GM12892 (cell line): ENCODE measurements around the gene TAF1C.
"Not testable (repeated sequence)": the region's sequence is repeated elsewhere in the genome, so short reads cannot be mapped to it uniquely, and the experiment has no call there.

Experiments used
- DNase-seq: peaks from one replicate; pipeline ENCODE4 v3.0.0; 2011; ENCODE audit not compliant: insufficient read length
- FAIRE-seq: peaks from 2 replicates; lab custom pipeline; 2011; peaks lifted over from hg19 to GRCh38; lab: Jason Lieb, UNC
- POLR2A ChIP-seq: IDR thresholded peaks from 2 replicates; pipeline ENCODE4 v1.6.1; 2011; ENCODE audit warnings: low read depth, low read length, control low read depth
- POLR2AphosphoS5 ChIP-seq: IDR thresholded peaks from 2 replicates; pipeline ENCODE4 v1.6.1; 2011; ENCODE audit warnings: low read depth, low read length, control low read depth
- TAF1 ChIP-seq: IDR thresholded peaks from 2 replicates; pipeline ENCODE4 v1.6.1; 2011; ENCODE audit warnings: low read depth, mild to moderate bottlenecking, control low read depth, low read length, borderline replicate concordance

The TAF1C gene

GRCh38 chr16:84224554-84224953, 37.7 kb upstream of the TAF1C start:
- DNase-seq (no peak), FAIRE-seq (no peak)
- TF ChIP-seq POLR2AphosphoS5 (no peak), POLR2A (no peak), TAF1 (no peak)

DNA sequence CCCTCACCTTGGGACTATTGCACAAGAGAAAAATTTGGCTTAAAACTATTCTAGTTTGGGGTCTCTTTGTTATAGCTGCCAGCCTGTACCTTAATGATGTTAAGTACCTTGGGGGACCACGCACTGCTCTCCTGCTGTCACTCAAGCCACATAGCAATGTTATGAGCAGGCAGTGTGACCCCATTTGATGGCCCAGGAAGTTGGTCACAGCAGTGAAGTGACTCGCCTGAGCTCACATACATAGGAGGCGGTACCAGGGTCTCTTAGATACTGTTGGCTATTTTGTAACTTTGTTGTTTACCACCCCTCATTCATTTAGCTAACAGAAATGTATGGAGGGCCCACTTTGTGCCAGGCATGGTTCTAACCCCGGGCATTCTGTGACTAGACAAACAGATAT, 36.6 kb upstream of the TAF1C start:
- TF ChIP-seq POLR2A, result no peak
- DNase-seq (no peak), FAIRE-seq (no peak)

GRCh38 chr16:84220851-84221250, 34.0 kb upstream of the TAF1C start:
- FAIRE-seq (no peak), DNase-seq (no peak)
- TF ChIP-seq POLR2A (no peak), POLR2AphosphoS5 (no peak), TAF1 (no peak)

- DNase-seq (no peak), FAIRE-seq (no peak)
- TF ChIP-seq POLR2A (no peak), TAF1 (no peak), POLR2AphosphoS5 (no peak)
Observed at GRCh38 chr16:84218956-84219355, 32.1 kb upstream of the TAF1C start.

DNA sequence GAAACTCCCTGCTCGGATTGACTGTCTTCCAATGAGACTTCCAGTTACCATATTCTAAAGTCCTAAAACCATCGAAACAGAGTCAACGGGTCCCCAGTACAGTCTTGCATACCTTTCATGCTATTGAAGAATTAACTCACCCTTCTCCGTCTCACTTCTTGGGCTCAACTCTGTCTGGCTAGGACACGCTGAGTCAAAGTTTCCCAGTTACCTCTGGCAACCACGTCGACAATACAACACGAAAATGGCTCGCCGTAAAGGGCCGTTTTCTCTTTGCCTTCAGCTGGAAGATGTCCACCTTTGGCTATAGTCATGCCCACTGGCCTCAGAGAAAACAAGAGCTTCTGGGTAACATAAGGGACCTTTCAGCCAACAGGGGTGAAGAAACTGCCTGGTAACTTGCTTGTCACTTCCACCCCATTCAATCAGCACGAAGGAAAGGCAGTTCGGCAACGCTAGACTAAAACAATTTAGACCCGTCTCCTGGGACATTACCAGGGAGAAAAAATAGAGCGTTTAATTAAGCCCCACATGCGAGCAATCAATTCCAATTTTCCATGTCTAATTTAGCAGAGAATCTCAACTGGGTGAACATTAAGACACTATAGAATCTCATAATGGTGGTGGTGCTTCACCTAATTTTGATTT, 31.4 kb upstream of the TAF1C start:
- DNase-seq, result no peak
- no peak for FAIRE-seq
- TF ChIP-seq POLR2AphosphoS5, result no peak

GRCh38 chr16:84216144-84216543, 29.3 kb upstream of the TAF1C start:
- not testable (repeated sequence) for FAIRE-seq, DNase-seq

DNA sequence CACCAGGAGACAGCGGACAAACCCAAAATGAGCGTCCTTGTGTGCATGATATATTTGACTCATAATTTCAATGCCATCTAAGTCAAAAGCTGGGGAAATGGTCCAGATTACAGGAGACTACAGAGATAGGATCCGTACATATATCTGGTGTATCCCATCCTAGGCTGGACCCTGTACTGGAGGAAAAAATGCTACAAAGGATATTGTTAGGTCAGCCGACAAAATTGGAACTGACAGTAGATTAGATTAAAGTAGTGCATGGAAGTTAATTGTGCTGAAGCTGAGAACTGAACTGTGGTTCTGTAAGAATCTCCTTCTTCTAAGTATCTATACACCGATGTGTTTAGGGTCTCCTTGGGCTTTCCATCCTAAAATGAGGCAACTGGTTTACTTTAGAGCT, 28.7 kb upstream of the TAF1C start:
- DNase-seq, result no peak
- no peak for FAIRE-seq
- no peak for TF ChIP-seq POLR2AphosphoS5
- no peak for TF ChIP-seq TAF1
- no peak for TF ChIP-seq POLR2A

- DNase-seq (no peak), FAIRE-seq (no peak)
- TF ChIP-seq POLR2AphosphoS5 (no peak), POLR2A (no peak), TAF1 (no peak)
Observed at GRCh38 chr16:84214451-84215066, 27.7 kb upstream of the TAF1C start.

GRCh38 chr16:84212631-84213030, 25.8 kb upstream of the TAF1C start:
- DNase-seq, result no peak
- no peak for TF ChIP-seq TAF1
- no peak for TF ChIP-seq POLR2AphosphoS5
- no peak for TF ChIP-seq POLR2A
- FAIRE-seq, result no peak

DNA sequence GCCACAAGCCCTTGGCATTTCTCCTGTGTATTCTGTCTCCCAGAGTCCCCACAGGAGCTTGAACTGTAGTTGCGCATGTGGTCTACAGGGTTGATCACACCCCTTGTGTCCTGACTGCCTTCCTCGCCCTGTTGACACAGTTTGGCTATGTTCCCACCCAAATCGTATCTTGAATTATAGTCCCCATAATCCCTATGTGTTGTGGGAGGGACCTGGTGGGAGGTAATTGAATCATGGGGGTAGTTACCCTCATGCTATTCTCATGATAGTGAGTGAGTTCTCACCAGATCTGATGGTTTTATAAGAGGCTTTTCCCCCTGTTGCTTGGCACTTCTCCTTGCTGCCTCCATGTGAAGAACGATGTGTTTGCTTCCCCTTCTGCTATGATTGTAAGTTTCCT, 25.3 kb upstream of the TAF1C start:
- FAIRE-seq (no peak), DNase-seq (no peak)
- TF ChIP-seq TAF1 (no peak), POLR2A (no peak), POLR2AphosphoS5 (no peak)

DNA sequence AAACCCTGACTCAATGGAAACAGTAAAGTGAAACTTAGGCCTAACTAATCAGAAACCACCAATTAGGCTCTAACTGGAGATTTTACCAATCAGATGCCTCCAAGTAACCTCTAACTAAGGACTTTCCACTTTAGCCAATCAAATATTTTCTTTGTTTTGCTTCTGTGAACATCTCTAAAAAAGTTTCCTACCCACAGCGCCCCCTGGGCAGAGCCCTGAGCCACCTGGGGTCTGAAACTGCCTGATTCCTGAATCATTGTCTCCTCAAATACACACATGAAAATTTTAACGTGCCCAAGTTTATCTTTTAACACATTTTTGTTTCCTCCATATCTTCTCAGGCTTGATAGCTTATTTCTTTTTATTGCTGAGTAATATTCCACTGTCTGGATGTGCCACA, 23.1 kb upstream of the TAF1C start:
- DNase-seq (no peak), FAIRE-seq (no peak)
- TF ChIP-seq POLR2A, result no peak
- no peak for TF ChIP-seq TAF1
- no peak for TF ChIP-seq POLR2AphosphoS5

- DNase-seq (no peak), FAIRE-seq (no peak)
- TF ChIP-seq POLR2A, result no peak
- TF ChIP-seq TAF1, result no peak
- TF ChIP-seq POLR2AphosphoS5, result no peak
Observed at GRCh38 chr16:84207879-84208278, 21.0 kb upstream of the TAF1C start.

- FAIRE-seq (no peak), DNase-seq (no peak)
- TF ChIP-seq POLR2A (no peak), TAF1 (no peak), POLR2AphosphoS5 (no peak)
Observed at GRCh38 chr16:84207251-84207650, 20.4 kb upstream of the TAF1C start.

DNA sequence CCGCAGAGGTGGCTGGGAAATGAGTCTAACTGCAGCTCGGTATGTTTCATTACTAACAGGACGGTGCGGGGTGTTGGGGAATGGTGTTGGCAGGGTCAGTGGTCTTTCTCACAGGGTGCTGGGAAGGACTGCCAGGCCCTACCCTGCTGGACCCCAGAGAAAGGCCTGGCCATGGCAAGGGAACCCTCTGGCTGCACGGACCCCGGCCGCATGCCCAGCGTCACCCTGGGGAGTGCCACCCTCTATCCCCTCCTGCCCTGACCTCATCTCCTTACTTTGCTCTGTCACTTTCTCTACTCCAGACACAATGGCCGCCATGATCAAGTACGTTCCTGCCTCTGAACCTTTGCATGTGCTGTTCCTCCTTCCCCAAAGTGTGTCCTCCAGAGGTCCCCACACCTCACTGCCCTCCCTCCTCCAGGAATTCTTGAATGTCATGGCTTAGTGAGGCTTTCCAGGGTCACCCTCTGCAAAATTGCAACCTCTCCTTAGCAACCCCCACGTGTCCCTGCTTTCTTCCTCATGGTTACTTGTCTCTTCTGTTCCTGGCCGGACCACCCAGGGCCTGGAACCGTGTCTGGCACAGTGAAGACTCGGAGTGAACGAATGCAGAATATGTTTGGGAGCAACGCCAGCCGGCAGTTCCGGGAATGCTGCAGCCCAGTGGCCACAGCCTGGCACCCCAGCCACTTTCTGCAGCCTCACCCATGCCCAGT, 19.3 kb upstream of the TAF1C start:
- FAIRE-seq (no peak), DNase-seq (no peak)
- TF ChIP-seq POLR2AphosphoS5 (no peak), POLR2A (no peak), TAF1 (no peak)

DNA sequence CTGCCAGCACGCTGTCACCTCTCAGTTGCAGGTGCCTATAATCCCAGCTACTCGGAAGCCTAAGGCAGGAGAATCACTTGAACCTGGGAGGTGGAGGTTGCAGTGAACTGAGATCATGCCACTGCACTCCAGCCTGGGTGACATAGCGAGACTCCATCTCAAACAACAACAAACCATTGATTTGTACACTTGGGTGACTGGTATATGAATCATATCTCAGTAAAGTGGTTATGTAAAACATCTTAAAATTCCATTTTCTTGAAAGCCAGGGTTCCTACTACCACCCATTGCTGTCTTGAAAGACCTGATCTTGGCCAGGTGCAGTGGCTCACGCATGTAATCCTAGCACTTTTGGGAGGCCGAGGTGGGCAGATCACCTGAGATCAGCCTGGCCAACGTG, 18.3 kb upstream of the TAF1C start:
- FAIRE-seq, DNase-seq: not testable (repeated sequence)

DNA sequence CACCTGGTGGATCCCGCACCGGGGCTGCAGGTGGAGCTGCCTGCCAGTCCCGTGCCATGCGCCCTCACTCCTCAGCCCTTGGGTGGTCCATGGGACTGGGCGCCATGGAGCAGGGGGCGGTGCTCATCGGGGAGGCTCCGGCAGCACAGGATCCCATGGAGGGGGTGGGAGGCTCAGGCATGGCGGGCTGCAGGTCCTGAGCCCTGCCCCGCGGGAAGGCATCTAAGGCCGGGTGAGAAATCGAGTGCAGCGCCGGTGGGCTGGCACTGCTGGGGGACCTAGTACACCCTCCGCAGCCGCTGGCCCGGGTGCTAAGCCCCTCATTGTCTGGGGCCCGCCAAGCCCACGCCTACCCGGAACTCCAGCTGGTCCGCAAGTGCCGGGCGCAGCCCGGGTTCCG, 17.7 kb upstream of the TAF1C start:
- DNase-seq, FAIRE-seq: not testable (repeated sequence)
